SU-DHL-6 (cell line): Measurements from ENCODE around the gene RUNX2.

Source experiments
- H2AFZ ChIP-seq: fragments of 200-600 bp; sonication (generic); 2 replicates; pipeline ENCODE4 v1.6.1; 2014; ENCODE audit warnings: low read depth, mild to moderate bottlenecking, moderate library complexity, mixed read lengths, antibody characterized with exemption, low read length; ENCODE audit not compliant: severe bottlenecking
- H3F3A ChIP-seq: fragments of 200-600 bp; shearing (Covaris generic); 2 replicates; pipeline ENCODE4 v1.6.0; 2016; ENCODE audit warnings: antibody characterized with exemption, mild to moderate bottlenecking; ENCODE audit not compliant: insufficient read depth
- H3K27ac ChIP-seq: fragments of 200-600 bp; sonication (generic); 2 replicates; pipeline ENCODE4 v1.5.1; 2016; ENCODE audit warnings: low read depth, mild to moderate bottlenecking, low read length, moderate library complexity, mixed read lengths
- H3K27me3 ChIP-seq: fragments of 200-600 bp; sonication (generic), shearing (Covaris generic); 2 replicates; pipeline ENCODE4 v1.6.0; 2014; ENCODE audit warnings: mild to moderate bottlenecking, low read length
- H3K36me3 ChIP-seq: fragments of 200-600 bp; sonication (generic); 2 replicates; pipeline ENCODE4 v1.6.1; 2014; ENCODE audit warnings: mild to moderate bottlenecking, low read length, mixed read lengths
- H3K4me2 ChIP-seq: fragments of 300-600, 200-600 bp; shearing (Covaris generic), sonication (generic); 2 replicates; pipeline ENCODE4 v1.6.0; 2014; ENCODE audit warnings: low read length, low read depth, mild to moderate bottlenecking; ENCODE audit not compliant: poor library complexity, severe bottlenecking
- H3K4me3 ChIP-seq: fragments of 200-600 bp; sonication (generic); 2 replicates; pipeline ENCODE4 v1.5.1; 2014; ENCODE audit warnings: antibody characterized with exemption, low read length, mild to moderate bottlenecking, mixed read lengths; ENCODE audit not compliant: insufficient read depth, poor library complexity, severe bottlenecking
- H3K79me2 ChIP-seq: fragments of 200-600 bp; sonication (generic); 2 replicates; pipeline ENCODE4 v1.6.1; 2014; ENCODE audit warnings: mild to moderate bottlenecking, low read length, moderate library complexity; ENCODE audit not compliant: insufficient read depth
- H3K9ac ChIP-seq: fragments of 200-600 bp; sonication (generic); 2 replicates; pipeline ENCODE4 v1.7.0; 2014; ENCODE audit warnings: mild to moderate bottlenecking, low read length
- H3K9me2 ChIP-seq: fragments of 200-600 bp; sonication (generic); replicated peaks from 2 replicates; pipeline ENCODE4 v1.6.1; 2014; ENCODE audit warnings: low read length; ENCODE audit not compliant: insufficient read depth
- H3K9me3 ChIP-seq: fragments of 200-600 bp; sonication (generic); 2 replicates; pipeline ENCODE4 v1.6.1; 2014; ENCODE audit warnings: low read length, mixed read lengths; ENCODE audit not compliant: insufficient read depth
- H4K20me1 ChIP-seq: fragments of 200-600 bp; sonication (generic); 2 replicates; pipeline ENCODE4 v1.6.1; 2014; ENCODE audit warnings: low read depth, mild to moderate bottlenecking, antibody characterized with exemption, low read length, moderate library complexity, mixed read lengths
- CTCF ChIP-seq: fragments of 200-600 bp; sonication (generic); IDR thresholded peaks from one replicate; pipeline ENCODE4 v1.5.1; 2017; ENCODE audit warnings: antibody characterized with exemption, mild to moderate bottlenecking, low read length, moderate library complexity; ENCODE audit not compliant: insufficient read depth, poor library complexity, severe bottlenecking
- EZH2phosphoT487 ChIP-seq: fragments of 200-600 bp; sonication (generic), shearing (Covaris generic); conservative IDR thresholded peaks from 2 replicates; pipeline ENCODE4 v1.6.1; 2018; ENCODE audit warnings: mild to moderate bottlenecking, antibody characterized with exemption, low read length, moderate library complexity, mixed read lengths

The RUNX2 gene

GRCh38 chr6:45367999-45368398, 39.9 kb downstream of the RUNX2 start:
- no peak overlapping the region for H3K4me3 ChIP-seq
- H3K9me3 ChIP-seq = no peaks in the 10 kb centered on the region
- no peaks in the 10 kb centered on the region for H3K27me3 ChIP-seq
- H3K27ac ChIP-seq = no peak overlapping the region
- H4K20me1 ChIP-seq = peaks cover 5% of the 10 kb centered on the region
- 0 out of 2 replicates have a peak, but pooled peaks cover 6% of the 10 kb centered on the region for H3K36me3 ChIP-seq
- no peak overlapping the region for H2AFZ ChIP-seq
- H3K4me2 ChIP-seq = no peak overlapping the region
- H3K9me2 ChIP-seq = no peaks in the 10 kb centered on the region
- H3K9ac ChIP-seq = no peak overlapping the region
- TF ChIP-seq EZH2phosphoT487 (no peak), CTCF (no peak)
- H3F3A ChIP-seq = no peaks in the 10 kb centered on the region
- no peaks in the 10 kb centered on the region for H3K79me2 ChIP-seq

DNA sequence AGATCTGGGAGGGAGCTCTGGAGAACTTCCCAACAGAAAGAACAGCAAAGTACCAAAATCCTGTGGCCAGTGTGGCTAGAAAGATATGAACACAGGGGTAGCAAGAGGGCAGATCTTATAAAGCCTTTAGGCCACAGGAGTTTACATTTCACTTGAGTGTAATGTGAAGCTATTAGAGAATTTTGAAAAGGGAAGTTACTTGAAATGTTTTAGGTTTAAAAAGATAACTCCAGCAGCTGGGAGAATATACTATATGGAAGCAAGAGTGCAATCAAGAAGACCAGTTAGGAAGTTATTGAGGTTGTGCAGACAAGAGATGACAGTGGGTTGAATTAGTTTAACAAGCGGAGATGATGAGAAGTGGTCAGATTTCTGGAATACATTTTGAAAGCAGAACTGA, 41.7 kb downstream of the RUNX2 start:
- no peak overlapping the region for H2AFZ ChIP-seq
- no peak overlapping the region for H3K27ac ChIP-seq
- no peaks in the 10 kb centered on the region for H3K79me2 ChIP-seq
- no peaks in the 10 kb centered on the region for H3K27me3 ChIP-seq
- H3K9ac ChIP-seq = no peak overlapping the region
- H4K20me1 ChIP-seq = peaks cover 5% of the 10 kb centered on the region
- no peaks in the 10 kb centered on the region for H3K9me3 ChIP-seq
- H3F3A ChIP-seq = no peaks in the 10 kb centered on the region
- no peak overlapping the region for H3K4me2 ChIP-seq
- H3K9me2 ChIP-seq = no peaks in the 10 kb centered on the region
- 0 out of 2 replicates have a peak, but pooled peaks cover 2% of the 10 kb centered on the region for H3K36me3 ChIP-seq
- H3K4me3 ChIP-seq = no peak overlapping the region
- TF ChIP-seq EZH2phosphoT487 (no peak), CTCF (no peak)

GRCh38 chr6:45371924-45372573, 43.9 kb downstream of the RUNX2 start:
- H3K9ac ChIP-seq = no peak overlapping the region
- no peaks in the 10 kb centered on the region for H3K36me3 ChIP-seq
- H4K20me1 ChIP-seq = peaks cover 5% of the 10 kb centered on the region
- H3K4me2 ChIP-seq = no peak overlapping the region
- peaks cover 5% of the 10 kb centered on the region; the same call in 1 of the 2 replicates for H3F3A ChIP-seq
- no peak for TF ChIP-seq CTCF
- no peak for TF ChIP-seq EZH2phosphoT487
- no peak overlapping the region for H2AFZ ChIP-seq
- H3K9me3 ChIP-seq = no peaks in the 10 kb centered on the region
- H3K27me3 ChIP-seq = no peaks in the 10 kb centered on the region
- H3K27ac ChIP-seq = no peak overlapping the region
- no peak overlapping the region for H3K4me3 ChIP-seq
- H3K9me2 ChIP-seq = no peaks in the 10 kb centered on the region
- 0 out of 2 replicates have a peak, but pooled peaks cover 4% of the 10 kb centered on the region for H3K79me2 ChIP-seq
